Myocyte (in vitro differentiated cells): ENCODE data around the gene TCN2. TPM values are rescaled to one million over a fixed set of nuclear protein-coding genes. Genes with fewer than 3 reads are reported as not detected.
"Not testable (repeated sequence)": the region's sequence is repeated elsewhere in the genome, so short reads cannot be mapped to it uniquely, and the experiment has no call there.

Experiments
- DNase-seq: peaks from one replicate; pipeline ENCODE4 v3.0.0-alpha.2; 2012; ENCODE audit warnings: low read depth
- total RNA-seq: library from RNA; depleted of rRNA; stranded (reverse); fragments of >200 nt; gene quantifications from 2 replicates; pipeline ENCODE4 v1.2.3, GENCODE V29; 2014

Gene TCN2
- total RNA-seq, 1 donor from 2014 or later, result 16.7 TPM

GRCh38 chr22:30643055-30643875 lies 36.3 kb downstream of the TCN2 start:
- peak; percentile 62 for DNase-seq

GRCh38 chr22:30646518-30647160 lies 39.7 kb downstream of the TCN2 start:
- DNase-seq, result no peak

- DNase-seq, result no peak
Measured at GRCh38 chr22:30647536-30647935, 40.6 kb downstream of the TCN2 start.

- no peak for DNase-seq
Measured at GRCh38 chr22:30648825-30649224, 41.9 kb downstream of the TCN2 start.

GRCh38 chr22:30649430-30650007 lies 42.5 kb downstream of the TCN2 start:
- peak; percentile 70 for DNase-seq

GRCh38 chr22:30650508-30651116 lies 43.6 kb downstream of the TCN2 start:
- DNase-seq, result no peak

- no peak for DNase-seq
Measured at GRCh38 chr22:30652852-30653251, 45.9 kb downstream of the TCN2 start.

GRCh38 chr22:30654361-30654760 lies 47.4 kb downstream of the TCN2 start:
- no peak for DNase-seq

GRCh38 chr22:30655532-30655931 lies 48.6 kb downstream of the TCN2 start:
- no peak for DNase-seq

GRCh38 chr22:30662040-30662439 lies 55.1 kb downstream of the TCN2 start:
- no peak for DNase-seq

- DNase-seq, result no peak
Measured at GRCh38 chr22:30664798-30665197, 57.8 kb downstream of the TCN2 start.

GRCh38 chr22:30665266-30665665 lies 58.3 kb downstream of the TCN2 start:
- no peak for DNase-seq

GRCh38 chr22:30665786-30666185 lies 58.8 kb downstream of the TCN2 start:
- no peak for DNase-seq

- peak; percentile 6 for DNase-seq
Measured at GRCh38 chr22:30667107-30667493, 60.1 kb downstream of the TCN2 start.

GRCh38 chr22:30667494-30668385 lies 60.8 kb downstream of the TCN2 start, which contains the start of gene DUSP18:
DUSP18 (minus strand) TSS chr22:30667875; CDS start chr22:30664003, 3,872 bp downstream.
- peak; percentile 91 for DNase-seq

GRCh38 chr22:30668386-30668710 lies 61.4 kb downstream of the TCN2 start:
- no peak for DNase-seq

GRCh38 chr22:30671071-30671470 lies 64.1 kb downstream of the TCN2 start:
- DNase-seq, result no peak

- DNase-seq, result peak; percentile 23
Measured at GRCh38 chr22:30673136-30673535, 66.2 kb downstream of the TCN2 start.

- DNase-seq, result no peak
Measured at GRCh38 chr22:30674482-30674881, 67.5 kb downstream of the TCN2 start.

- DNase-seq, result peak; percentile 14
Measured at GRCh38 chr22:30675436-30675835, 68.5 kb downstream of the TCN2 start.

GRCh38 chr22:30676565-30676964 lies 69.6 kb downstream of the TCN2 start:
- DNase-seq, result not testable (repeated sequence)
